Epithelial cell of esophagus (primary cell): ENCODE measurements around the gene TMEM163.

Source experiments
- DNase-seq: peaks from one replicate; pipeline ENCODE4 v3.0.0; 2010; ENCODE audit warnings: low read depth
- H3K4me3 ChIP-seq: 2 replicates; pipeline ENCODE4 v1.5.1; 2011; ENCODE audit warnings: mild to moderate bottlenecking, low read length, control low read depth
- TF ChIP-seq, protein P1 (sequence below): IDR thresholded peaks from 2 replicates; pipeline ENCODE4 v1.5.1; 2011; ENCODE audit warnings: low read depth, mild to moderate bottlenecking, low read length, control low read depth, inconsistent platforms; ENCODE audit not compliant: insufficient read depth; ENCODE audit errors: missing control alignments

TMEM163 gene

DNA sequence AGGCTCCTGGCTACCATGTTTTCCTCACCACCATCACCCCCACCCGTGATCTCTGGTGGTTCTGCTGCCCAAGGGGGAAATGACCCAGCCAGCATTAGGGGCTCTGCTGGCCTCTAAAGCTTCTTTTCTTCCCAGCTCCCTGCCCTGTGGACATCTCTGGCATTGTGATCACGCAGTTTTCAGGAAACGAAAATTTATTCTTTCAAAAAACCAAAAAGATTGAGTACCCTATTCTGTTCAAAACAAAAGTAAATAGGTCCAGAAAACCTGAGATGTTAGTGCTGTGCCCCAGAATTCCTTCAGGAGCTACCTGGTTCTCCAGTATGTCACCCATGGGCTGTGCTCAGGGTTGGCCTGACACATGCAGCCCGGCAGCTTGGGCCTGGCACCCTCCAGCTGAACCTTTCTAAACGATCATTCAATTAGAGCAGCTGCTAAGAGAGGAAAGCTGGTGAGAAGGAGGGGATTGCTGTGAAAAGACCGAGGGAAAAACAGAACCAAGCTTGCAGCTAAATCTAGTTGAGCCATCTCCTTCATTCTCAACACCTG, 307.4 kb downstream of the TMEM163 start:
- no peak for DNase-seq

DNA sequence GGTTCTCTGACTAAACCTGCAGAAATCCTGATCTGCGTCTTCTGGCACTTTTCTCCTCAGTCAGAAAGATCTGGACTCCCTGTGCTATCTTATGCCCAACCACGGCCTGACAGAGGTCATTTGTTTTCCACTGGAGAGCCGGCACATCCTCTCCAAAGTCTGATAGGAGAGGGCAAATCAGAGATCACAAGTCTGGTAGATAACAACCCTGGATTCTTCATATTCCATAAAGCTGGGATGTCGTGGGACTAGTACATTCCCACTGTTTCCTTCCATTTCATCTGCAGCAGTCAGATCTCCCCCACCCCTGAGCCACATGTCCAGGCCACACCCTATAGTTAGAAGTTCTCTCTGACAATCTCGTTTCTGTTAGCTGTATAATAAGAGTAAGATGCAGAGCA, 308.0 kb downstream of the TMEM163 start:
- TF ChIP-seq, protein P1, sequence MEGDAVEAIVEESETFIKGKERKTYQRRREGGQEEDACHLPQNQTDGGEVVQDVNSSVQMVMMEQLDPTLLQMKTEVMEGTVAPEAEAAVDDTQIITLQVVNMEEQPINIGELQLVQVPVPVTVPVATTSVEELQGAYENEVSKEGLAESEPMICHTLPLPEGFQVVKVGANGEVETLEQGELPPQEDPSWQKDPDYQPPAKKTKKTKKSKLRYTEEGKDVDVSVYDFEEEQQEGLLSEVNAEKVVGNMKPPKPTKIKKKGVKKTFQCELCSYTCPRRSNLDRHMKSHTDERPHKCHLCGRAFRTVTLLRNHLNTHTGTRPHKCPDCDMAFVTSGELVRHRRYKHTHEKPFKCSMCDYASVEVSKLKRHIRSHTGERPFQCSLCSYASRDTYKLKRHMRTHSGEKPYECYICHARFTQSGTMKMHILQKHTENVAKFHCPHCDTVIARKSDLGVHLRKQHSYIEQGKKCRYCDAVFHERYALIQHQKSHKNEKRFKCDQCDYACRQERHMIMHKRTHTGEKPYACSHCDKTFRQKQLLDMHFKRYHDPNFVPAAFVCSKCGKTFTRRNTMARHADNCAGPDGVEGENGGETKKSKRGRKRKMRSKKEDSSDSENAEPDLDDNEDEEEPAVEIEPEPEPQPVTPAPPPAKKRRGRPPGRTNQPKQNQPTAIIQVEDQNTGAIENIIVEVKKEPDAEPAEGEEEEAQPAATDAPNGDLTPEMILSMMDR, result no peak
- H3K4me3 ChIP-seq, result no peak overlapping the region
- no peak for DNase-seq

More for the DNA sequence above, 307.4 kb downstream of the TMEM163 start:
- TF ChIP-seq, protein P1, result no peak
- no peak overlapping the region for H3K4me3 ChIP-seq

DNA sequence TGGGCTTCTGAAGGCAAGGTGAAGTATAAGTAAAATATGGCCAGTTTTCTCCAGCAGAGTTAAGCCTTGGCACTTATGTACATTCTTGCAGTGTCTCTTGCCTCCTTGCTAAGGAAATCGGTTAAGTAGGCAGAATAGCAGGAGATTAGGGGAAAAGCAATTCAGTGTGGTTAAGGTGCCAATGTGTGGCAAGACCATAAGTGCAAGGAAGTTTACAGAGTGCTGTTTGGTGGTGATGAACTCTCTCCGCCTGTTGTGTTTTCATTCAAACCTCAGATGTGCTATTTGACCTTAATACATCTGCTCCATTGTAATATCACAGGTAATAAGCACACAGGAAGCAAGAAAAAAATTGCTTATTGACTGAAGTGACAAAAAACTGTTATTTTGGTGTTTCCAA, 308.8 kb downstream of the TMEM163 start:
- H3K4me3 ChIP-seq, result no peak overlapping the region
- TF ChIP-seq, protein P1, result no peak
- DNase-seq, result no peak

DNA sequence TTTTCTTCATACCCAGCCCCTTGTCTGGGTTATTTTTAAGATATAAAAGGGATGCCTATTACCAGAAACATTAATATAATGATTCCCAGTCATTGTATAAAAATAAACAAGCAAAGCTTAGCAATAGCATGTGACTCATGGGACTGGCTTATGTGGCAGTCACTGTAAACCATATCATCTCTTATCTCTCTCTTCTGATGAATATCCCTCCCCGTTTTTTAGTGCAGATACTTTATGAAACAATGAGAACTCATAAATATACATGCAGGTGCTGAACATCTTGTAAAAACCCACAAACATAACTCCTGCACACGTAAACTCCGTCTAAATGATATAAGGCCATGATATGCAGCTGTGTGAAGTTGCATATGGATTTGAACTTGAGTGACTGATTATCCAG, 310.0 kb downstream of the TMEM163 start:
- TF ChIP-seq, protein P1, result no peak
- DNase-seq, result peak; percentile 16
- H3K4me3 ChIP-seq, result no peak overlapping the region

DNA sequence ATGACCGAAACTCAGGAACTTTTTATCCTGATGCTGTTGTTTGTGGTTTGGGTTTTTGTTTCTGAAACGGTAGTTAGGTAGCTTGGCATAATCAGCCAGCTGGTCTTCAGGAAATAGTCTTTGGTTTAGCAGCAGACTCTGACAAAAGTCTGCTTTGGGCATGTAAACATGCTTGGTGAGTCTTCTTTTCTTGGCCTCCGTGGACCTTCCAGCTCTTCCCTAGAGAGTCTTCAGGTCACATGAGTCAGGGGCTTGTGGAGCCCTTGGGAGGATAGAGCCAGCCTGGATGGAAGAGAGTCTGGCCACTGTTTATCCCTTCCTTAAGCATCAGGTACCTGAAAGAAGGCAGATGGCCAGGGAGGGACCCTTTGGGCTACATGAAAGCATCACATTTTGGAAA, 310.4 kb downstream of the TMEM163 start:
- no peak overlapping the region for H3K4me3 ChIP-seq
- DNase-seq, result no peak
- TF ChIP-seq, protein P1, result no peak

DNA sequence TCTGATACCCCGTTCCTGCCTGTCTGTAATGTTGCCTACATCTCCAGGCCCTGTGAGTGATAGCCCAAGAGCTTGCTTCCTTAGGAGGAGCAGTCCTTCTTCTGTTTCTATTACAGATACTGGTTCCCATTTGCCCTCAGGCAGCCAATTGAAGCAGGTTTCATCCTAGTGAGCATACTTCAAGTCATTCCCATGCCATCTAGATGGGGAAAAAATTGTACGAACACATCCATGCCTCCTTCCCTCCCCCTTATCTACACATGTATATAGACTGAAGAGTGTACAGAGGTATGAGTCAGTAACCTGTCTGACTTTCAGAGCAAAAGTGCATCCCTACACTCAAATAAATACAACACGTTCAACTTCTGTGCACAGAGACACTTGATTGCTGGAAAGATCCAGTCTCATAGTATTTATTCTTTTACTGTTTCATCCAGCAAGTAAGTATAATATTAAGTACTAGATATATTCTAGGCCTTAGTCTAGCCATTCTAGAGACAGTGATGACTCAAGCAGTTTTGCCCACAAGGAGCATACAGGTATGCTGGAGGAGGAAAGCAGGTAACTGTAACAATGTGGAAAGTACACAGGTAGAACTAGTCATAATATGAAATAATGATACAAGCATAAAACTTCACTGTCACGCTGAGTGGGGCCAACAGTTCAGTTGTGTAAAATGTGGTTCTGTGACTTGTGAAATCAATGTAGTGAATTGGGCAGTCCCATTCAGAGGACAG, 311.5 kb downstream of the TMEM163 start:
- TF ChIP-seq, protein P1, result no peak
- peak; percentile 69 for DNase-seq
- no peak overlapping the region for H3K4me3 ChIP-seq

DNA sequence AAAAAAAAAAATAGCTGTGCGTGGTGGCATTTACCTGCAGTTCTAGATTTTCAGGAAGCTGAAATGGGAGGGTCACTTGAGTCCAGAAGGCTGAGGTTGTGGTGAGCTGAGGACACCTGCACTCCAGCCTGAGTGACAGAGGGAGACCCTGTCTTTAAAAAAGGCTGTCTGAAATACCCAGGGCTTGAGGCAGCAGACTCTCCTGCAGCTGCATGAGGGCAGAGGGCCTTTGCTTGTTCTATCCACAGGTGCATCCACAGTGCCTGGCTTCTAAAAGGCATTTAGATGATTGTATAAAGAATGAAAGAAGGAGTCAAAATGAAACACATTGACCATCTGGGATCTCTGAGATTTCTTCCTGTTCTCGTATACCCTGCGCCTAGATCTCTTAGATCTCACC, 312.1 kb downstream of the TMEM163 start:
- H3K4me3 ChIP-seq, result no peak overlapping the region
- TF ChIP-seq, protein P1, result no peak
- no peak for DNase-seq
